CD4-positive, alpha-beta T cell treated with Interleukin-10 for 1 hour (primary cell): Measurements from ENCODE around the gene CHST7.

Source experiments
- DNase-seq: peaks from one replicate; pipeline ENCODE4 v3.0.0-alpha.2; 2020

Gene CHST7

DNA sequence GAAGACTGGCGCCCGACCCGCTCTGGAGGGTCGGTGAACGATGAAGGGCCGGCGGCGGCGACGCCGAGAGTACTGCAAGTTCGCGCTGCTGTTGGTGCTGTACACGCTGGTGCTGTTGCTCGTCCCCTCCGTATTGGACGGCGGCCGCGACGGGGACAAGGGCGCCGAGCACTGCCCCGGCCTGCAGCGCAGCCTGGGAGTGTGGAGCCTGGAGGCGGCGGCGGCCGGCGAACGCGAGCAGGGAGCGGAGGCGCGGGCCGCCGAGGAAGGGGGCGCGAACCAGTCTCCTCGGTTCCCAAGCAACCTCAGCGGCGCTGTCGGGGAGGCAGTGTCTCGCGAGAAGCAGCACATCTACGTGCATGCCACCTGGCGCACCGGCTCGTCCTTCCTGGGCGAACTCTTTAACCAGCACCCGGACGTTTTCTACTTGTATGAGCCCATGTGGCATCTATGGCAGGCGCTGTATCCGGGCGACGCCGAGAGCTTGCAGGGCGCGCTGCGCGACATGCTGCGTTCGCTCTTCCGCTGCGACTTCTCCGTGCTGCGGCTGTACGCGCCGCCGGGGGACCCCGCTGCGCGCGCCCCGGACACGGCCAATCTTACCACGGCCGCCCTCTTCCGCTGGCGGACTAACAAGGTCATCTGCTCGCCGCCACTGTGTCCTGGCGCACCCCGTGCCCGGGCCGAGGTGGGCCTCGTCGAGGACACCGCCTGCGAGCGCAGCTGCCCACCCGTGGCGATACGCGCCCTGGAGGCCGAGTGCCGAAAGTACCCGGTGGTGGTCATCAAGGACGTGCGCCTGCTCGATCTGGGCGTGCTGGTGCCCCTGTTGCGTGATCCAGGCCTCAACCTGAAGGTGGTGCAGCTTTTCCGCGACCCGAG lies 568 bp downstream of the CHST7 start:
- DNase-seq, result peak; percentile 76

DNA sequence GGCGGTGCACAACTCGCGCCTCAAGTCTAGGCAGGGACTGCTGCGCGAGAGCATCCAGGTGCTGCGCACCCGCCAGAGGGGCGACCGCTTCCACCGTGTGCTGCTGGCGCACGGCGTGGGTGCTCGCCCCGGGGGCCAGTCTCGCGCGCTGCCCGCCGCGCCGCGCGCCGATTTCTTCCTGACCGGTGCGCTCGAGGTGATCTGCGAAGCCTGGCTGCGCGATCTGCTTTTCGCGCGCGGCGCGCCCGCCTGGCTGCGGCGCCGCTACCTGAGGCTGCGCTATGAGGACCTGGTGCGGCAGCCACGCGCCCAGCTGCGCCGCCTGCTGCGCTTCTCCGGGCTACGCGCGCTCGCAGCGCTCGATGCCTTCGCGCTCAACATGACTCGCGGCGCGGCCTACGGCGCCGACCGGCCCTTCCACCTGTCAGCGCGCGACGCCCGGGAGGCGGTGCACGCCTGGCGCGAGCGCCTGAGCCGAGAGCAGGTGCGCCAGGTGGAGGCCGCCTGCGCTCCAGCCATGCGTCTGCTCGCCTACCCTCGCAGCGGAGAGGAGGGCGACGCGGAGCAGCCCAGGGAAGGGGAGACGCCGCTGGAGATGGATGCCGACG lies 1.3 kb downstream of the CHST7 start:
- DNase-seq, result peak; percentile 39

DNA sequence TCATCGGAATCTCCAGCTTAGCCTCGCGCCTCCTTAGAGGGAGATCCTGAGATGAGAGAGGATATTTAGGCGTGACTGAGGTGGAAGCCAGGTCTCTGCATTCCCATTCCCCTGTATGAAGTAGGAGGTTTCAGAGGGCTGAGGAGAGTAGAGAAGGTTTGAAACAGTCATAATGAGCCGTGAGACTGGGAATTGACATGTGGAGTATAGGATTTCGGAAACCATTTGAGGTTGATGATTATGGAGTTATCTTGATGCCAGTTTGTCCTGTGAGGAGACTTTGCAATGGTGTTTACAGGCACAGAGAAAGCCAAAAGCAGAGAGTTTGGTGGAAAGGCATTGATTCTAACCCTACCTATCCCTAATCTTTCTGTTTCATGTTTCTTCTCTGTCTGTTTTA lies 2.0 kb downstream of the CHST7 start:
- no peak for DNase-seq

DNA sequence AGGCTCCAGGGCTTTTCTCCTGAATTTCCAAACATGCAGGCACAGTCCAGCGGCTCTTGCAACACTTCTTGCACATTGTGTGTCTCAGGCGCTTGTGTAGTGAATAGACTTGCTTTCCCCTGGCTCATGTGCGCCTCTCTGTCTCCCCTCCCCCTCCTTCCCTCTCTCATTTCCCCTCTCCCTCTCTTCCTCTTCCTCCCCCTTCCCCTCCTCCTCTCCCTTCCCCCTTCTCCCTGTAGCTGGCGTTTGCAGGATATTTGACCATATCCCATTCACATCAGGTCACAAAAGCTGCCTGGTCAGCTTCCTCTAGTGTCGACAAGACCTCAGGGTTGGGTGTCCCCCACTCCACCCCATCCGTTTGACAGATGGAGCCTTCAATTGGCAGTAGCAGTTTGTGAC lies 2.4 kb downstream of the CHST7 start:
- no peak for DNase-seq

DNA sequence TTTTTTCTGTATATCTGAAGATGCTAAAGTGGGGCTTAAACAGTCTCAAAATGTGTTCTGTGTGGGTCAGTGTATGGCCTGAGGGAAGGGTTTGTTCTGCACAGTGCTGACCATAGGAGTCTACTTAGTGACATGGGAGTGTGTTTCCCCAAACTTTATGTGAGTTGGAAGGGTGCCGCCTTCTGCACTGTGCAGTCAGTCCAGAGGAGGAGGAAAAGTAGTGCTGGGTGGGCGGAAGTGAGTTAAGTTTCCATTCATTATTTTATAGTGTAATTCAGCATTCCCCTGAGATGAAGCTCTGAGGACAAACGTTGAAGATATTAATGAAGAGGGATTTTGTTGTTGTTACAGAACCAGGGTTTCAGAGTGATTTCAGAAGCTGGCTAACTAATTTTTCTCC lies 2.9 kb downstream of the CHST7 start:
- no peak for DNase-seq

DNA sequence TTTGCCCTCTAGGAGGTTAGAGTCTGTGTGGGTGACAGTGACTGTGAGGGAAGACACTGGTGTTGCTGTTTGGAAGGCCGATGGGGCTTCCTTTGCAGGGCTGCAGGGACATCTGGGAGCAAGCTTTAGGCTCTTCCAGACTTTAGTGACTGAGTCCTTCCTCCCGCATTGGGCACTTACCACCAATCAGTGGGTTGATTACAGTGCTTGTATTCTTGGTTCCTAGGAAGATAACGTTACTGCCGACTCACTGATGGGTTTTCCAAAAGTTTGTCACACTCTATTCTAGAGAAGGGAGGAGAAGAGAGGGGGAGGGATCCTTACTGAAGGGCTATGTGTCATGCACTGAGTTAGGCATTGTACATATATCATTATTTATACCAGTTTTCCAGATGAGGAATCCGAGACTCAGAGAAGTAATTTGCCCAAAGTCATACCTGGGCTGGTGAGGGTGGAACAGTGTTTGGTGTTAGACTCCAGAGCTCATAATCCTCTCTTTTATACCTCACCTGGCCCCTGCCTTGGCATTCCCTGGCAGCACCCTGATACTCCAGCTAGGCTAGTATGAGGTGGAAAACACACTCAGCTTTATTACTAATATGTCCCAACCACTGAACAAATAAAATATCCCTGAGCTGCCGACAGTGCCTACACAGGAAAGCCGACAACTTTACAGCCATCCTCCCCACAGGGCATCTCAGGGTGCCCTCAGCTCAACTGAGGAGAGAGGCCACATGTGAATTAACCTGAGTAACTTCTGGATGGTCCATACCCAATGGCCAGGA lies 3.8 kb downstream of the CHST7 start:
- no peak for DNase-seq

DNA sequence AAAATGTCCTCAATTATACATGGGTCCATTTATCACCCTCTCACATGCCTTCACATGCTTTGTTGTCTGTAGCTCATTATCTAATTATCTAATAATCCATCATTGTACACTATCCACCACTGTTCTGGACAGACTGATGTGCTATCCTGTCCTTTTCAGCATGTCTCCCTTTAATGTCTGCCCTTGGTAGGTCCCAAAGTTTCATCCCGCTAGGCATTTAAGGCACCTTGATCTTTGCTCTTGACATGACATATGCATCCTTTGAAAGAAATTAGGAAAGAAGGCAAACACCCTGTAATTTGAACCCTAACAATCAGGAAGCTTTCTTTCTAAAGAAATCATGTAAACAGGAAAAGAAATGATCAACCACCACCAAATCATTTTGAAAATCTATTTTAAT lies 5.7 kb downstream of the CHST7 start:
- DNase-seq, result no peak

DNA sequence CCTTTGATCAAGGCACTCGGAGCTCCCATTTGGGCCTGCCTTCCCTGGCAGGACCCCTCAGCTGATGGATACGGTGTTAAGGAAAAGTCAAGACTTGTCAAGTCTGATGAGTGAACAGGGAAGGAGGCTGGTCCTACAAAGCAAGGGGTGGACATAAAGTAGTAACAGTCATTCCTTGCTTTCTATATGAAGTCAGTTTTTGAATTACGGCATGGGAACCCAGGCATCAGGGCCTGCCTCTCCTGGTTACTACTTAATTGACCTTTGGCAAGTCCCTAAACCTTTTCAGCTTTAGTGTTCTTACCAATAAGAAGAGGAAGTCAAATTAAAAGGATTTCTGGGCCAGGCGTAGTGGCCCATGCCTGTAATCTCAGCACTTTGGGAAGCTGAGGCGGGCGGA lies 7.0 kb downstream of the CHST7 start:
- DNase-seq, result no peak

DNA sequence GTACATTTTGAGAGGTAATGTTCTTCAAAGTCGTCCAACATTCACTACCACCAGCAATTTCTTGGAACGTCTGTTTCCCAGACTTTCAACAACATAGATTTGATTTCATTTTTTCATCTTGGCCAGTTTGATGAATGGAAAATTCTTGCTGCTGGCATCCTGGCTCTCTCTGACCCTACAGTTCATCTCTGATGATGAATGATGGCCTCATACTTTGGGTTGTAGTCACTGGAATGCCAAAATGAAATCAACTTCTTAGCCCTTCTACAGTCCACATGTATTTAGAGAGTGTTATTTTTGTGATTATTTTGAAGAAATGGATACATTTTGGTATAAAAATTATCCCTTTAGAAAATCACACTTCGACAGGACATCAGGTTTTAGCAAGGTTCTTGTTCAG lies 8.8 kb downstream of the CHST7 start:
- DNase-seq, result no peak

DNA sequence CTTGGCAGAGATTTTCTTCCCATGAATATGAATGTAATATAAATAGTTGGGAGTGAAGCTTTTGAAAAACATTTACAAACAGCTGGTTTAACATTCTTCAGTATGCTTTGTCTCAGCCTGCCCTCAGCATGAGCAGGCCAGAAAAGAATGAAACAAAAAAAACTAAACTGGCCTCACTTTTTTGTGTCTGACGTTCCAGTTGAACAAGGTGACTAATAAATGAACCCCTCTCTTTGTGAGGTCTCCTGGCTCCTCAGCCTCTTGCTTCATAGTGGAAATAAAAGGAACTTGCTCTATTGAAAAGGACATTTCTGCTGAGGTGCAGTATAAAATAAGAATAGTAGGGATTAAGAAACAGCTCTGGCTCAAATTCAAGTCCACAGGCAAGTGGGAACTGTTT lies 9.4 kb downstream of the CHST7 start:
- DNase-seq, result no peak

DNA sequence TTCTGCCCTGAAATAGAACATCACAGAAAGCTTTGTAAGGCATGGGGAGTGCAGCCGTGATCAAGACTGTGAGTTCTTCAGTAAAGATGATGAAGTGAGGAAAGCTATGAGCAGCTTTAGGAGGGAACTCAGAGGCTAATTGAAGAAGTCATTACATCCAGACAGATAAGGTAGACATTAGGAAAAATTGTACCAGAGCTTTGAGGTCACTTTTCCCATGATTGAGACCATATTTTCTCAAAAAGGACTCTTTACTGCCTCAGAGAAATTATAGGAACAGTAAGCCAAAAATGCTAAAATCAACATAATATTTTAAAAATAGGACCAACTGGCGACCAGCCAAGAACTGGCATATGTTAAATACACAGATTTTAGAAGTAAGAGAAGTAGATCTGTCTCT lies 11.2 kb downstream of the CHST7 start:
- no peak for DNase-seq

DNA sequence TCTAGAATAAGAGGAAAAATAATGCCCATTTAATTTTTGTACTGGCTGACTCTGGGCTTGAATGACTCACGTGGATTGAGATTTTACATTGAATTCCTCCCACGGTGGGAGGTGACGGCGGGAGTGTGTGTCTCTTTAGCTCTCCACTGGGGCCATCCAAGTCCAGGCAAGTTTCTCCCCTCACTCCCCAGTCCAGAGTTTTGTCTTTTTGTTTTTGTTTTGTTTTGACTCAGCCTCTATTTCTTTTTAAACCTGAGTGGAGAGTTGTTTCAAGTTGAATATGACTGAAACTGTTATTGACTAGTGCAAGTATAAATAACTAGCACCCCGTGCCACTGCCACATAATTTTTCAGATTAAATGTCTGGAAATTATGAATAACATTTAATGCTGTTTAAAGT lies 13.6 kb downstream of the CHST7 start:
- DNase-seq, result no peak

DNA sequence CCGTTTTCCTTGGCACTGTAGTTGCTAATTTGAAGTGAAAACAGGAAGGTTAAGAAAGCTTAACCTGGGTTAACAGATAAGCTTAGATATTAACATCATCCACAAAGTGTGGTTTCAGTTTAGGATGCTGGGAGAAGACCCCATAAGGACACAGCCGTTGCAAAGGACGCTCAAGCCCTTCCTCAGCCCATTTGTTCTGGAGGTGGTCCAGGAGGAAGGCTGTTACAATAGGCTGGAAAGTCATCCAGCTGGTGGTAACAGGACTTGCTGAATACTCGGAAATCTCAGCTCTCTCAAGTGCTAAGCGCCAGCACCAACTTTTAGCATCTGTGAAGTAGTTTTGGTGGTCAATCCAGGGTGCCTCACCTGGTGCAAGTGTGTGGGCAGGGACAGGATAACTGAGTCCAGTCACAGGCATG lies 14.2 kb downstream of the CHST7 start:
- no peak for DNase-seq

DNA sequence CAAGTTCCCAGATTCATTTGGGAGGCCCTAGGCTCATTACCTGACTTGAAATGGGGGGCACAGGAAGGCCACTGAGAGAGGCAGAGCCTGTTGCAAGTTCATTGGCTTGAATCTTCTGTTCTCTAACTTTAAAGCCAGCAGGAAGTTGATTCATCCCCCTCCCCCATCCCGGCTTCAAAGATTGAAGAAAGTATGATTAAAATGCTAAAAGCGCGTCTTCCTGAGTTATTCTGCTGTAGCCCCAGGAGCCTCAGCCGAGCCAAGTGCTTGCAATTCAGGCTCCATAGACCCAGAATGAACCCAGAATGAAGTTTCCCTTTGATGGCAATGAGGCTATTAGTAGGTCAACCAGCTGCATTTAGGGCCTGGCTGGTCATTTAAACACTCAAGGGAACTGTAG lies 14.7 kb downstream of the CHST7 start:
- DNase-seq, result peak; percentile 48

DNA sequence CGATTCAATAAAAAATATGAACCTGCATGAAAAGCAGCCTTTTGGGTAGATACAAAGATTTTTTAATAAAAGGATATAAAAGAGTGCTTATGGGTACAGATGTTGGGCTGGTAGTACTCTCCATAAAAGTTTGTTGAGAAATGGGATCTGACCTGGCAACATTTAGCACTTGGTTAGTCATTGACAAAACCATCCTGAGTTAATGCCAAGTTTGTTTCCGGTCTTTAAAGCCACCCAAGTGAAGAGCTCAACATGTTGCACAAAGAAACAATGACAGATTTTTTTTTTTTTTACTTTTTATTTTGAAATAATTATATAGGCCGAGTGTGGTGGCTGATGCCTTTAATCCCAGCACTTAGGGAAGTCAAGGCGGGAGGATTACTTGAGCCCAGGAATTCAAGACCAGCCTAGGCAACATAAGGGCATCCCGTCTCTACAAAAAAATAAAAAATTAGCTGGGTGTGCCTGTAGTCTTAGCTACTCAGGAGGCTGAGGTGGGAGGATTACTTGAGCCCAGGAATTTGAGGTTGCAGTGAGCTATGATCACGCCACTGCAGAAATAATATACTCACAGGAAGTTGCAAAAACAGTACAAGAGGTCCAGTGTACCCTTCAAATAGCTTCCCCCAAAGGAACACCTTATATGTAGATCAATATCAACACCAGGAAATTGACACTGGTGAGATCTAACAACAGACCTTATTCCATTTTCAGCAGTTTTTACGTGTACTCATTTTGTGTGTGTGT lies 16.6 kb downstream of the CHST7 start:
- peak; percentile 19 for DNase-seq

DNA sequence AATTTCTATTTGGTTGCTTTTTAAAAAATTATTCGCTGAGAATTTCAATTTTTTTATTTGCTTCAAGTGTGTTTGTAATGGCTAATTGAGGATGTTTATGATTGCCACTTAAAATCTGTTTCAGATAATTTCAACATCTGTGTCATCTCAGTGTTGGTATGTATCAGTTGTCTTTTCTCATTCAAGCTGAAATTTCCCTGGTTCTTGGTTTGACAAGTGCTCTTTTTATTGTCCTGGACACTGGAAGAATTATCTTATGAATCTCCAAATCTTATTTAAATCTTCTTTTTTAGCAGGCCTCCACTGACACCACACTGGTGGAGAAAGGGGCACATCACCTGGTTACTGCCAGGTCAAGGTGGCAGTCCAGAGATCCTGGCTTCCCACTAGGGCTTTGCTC lies 21.5 kb downstream of the CHST7 start:
- no peak for DNase-seq

DNA sequence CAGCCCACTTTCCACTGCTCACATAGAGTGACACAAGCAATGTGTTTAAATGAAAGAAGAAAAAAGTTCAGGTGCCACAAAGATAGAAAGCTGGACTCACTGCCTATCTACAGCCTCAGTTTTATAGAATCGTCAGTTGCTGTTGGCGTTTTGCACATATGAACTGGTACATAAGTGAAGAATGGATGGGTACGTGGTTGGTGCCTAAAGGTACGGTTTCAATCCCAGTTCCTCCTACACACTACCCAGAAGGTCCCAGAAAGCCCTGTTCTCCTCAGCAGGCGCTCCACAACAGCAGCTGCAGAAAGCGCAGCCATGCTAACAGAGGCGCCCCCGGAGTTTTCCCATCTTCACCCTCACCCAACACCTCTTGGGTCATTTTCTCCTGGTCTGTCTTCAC lies 23.6 kb downstream of the CHST7 start:
- no peak for DNase-seq

DNA sequence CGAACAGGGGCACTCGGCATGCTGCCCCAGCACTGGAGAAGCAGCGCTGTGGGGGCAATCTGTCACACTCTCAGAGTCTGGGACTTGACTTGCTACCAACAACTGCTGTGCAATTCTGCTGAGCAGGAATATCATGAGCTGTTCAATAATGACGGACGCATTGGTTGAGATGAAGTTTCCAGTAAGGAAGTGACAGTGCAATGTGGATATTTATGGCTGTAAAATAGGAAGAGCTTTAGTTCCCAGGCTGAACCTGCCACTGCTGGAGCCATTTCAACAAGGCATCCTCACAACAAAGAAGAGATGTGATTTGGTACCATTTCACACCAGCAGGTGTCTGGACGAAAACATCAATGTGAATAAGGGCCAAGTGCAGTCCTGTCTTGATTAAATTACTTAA lies 24.2 kb downstream of the CHST7 start:
- no peak for DNase-seq

DNA sequence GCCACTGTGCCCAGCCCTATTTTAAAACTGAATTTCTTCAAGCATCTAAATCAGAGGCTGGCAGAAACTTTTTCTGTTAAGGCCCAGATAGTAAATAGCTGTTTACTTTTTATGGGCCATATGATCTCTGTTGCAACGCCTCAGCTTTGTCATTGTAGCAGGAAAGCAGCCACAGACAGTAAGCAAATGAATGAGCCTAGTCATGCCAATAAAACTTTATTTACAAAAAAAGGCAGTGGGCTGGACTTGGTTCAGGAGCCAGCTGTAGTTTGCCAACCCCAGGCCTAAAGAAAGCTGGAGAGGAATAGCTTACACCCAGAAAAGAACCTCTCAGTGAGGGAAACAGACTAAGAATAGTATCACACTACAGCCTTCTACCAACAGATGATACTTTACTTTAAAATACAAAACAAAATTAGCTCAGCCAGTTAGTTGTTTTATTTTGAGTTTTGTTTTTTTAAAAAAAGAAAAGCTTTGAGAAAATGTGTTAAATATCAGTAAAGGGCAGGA lies 25.5 kb downstream of the CHST7 start:
- no peak for DNase-seq

DNA sequence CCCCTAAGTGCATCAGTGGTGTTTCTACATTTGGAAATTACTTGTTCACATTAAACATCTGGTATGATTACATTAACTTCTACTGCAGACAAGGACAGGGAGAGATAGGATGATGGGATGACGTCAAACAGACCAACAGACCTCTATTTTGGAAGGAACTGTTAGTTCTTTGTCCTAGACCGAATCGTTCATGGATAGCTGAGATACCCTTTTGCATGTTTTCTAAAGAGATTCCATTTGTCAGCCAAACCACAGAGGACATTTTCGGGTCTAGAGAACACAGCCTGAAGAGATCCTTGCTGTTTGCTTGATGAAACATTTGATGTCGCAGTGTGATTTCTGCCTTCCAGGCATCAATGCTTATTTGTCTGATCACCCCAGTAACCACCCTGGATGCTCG lies 27.7 kb downstream of the CHST7 start:
- no peak for DNase-seq

DNA sequence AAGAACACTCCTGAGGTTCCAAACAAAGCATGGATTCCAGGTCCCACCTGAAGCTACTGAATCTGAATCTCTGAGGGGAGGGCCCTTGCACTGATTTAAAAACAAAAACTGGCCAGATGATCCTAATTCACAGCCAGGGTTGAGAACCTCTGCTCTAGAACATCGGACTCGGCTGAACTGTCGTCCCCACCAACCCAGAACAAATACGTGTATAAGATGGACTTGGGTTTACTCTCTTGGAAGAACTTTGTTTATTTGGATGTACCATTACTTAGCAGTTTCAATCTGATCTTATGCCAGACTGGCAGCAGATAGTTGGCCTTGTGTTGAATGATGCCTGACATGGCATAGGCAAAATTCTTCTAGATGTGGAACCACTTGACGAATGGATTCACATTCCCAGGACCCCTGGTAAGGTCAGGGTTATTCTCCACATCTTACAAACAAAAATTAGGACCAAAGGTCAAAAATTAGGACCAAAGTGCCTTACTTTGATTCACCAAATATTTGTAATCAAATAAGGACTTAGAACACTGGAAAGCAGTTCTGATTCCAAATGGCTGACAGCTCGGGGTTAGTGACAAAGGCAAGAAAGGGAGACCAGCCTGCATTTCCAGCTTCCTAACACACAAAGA lies 29.0 kb downstream of the CHST7 start:
- no peak for DNase-seq

DNA sequence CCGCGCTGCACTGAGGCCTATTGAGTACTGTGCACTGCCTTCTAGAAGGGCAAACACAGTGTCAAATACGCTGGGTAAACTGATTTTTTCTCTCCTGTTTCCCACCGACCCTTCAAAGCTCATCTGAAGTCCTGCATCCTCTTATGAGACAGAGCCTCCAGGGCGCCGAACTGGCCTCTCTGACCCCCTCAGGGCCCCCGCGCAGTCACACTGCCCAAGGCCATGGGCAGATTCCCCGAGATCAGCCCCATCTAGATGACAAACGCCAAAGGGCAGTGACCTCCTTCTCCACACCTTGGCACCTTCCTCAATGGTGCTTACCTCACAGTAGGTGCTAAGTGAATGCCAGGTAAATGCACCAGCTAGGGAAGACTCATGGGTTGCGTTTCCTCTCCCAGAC lies 34.4 kb downstream of the CHST7 start:
- DNase-seq, result no peak
